Stimulated activated CD4-positive, alpha-beta T cell treated with anti-CD3 and anti-CD28 coated beads, Interleukin-4, amount 100 ng/mL, for 48 hours (primary cell): ENCODE measurements around the gene GRM1.
"Not testable (repeated sequence)": the region's sequence is repeated elsewhere in the genome, so short reads cannot be mapped to it uniquely, and the experiment has no call there.

Experiments
- DNase-seq, 2 donors: peaks; one replicate each; pipeline ENCODE4 v3.0.0-alpha.2; 2020; ENCODE audit warnings: low read depth in 2 of 2

The GRM1 gene

DNA sequence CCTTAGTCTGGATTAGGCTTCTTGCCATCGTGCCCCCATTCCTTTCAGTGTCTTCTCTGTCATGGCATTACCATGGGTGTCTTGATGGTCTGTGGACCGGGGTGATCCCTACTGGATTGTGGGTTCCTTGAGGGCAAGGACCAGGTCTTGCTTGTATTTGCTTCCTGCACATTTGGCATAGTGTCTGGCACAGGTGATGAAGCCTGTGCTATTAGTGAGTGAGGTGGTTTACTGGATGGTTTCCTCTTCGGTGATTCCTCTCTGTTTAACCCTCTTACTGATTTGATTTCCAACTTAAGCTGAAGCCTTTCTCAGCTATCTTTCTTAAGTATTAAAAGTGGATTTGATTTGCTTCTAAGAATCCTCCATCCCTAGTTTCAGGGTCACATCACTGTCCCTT is 162.3 kb downstream of the GRM1 start:
- no peak for DNase-seq

DNA sequence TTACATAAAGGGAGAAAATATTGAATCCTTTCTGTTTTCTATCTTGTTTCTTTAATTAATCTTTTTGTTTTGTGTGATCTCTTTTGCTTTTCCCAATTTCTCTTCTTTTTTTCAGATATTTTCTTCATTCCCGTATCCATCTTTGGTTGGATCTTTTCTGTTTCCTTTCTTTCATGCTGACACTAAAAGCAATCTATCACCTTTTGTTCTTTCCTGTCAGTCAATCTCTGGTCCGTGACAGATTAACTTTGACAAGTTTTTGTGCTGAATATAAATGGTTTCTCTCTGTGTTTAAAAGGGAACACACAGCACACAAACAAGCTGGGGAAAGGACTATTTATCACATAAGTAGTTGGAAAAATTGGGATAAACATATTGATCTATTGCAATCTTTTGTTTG is 162.8 kb downstream of the GRM1 start:
- no peak for DNase-seq

DNA sequence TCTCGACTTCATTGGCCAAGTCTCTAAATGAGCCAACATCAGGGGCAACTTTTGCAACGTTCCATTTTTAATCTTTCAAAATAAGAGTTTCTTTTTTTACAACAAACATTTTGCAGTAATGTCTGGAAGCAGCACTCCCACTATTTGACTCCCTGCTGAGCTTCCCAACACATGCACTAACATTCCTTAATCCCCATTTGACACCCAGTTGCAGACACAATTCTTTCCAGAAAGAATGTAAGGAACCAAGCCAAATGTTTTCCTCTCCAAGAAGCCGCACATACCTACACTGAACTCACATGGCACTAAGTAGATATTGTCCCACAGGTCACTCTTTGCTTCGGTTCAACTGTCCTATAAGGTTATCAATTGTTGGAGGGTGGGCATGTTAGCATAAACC is 165.6 kb downstream of the GRM1 start:
- DNase-seq, result no peak

DNA sequence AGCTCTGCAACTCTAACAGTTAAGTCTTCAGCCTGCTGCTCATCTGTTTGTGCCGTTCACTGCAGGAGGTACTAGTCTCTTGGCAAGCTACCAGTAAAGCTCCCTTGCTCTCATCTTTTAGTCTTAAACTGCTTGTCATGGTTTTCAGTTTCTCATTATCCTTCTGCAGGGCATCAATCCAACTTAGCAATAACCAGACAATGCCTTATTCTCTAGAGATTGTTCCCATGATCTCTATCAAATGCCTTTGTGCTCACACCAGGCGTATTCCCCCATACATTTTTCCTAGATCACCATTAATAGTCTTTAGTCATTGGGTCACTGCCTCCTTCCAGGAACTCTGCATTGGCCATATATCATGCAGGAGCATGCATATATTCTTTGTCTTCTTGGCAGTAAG is 171.3 kb downstream of the GRM1 start:
- no peak for DNase-seq

DNA sequence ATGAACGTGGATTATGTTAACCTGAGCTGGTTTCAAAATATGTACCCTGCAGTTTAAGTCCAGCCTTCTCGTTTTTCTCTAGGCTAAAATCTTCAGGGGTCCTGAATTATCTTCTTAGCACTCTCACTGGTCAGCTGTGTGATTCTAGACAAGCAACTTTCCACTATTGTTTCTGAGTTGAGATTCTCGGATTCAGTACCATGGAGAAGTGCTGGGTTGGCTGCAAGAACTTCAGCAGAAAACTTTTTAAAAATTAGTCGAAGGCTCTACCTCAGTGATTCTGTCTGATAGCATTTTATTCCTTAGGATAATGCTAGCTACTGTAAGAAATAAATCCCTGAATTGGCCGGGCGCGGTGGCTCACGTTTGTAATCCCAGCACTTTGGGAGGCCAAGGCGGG is 173.7 kb downstream of the GRM1 start:
- DNase-seq, result no peak

DNA sequence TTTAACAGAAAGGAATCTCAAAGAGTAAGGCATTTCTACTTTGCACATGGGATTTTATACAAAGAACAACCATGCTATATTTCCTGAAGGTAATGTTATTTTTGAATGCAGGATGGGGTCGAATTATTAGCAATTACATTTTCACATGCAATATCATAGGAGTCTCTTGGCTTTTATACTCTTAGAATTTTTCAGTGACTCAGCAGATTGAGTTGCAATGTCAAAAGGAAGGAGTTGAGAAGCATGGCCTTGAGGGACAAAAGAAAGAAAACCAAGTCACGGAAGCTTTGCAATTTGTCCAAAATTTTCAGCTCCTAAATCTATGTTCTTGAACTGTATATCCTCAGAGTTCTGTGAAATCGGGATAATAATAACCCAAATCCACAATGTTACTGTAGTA is 181.1 kb downstream of the GRM1 start:
- no peak for DNase-seq

DNA sequence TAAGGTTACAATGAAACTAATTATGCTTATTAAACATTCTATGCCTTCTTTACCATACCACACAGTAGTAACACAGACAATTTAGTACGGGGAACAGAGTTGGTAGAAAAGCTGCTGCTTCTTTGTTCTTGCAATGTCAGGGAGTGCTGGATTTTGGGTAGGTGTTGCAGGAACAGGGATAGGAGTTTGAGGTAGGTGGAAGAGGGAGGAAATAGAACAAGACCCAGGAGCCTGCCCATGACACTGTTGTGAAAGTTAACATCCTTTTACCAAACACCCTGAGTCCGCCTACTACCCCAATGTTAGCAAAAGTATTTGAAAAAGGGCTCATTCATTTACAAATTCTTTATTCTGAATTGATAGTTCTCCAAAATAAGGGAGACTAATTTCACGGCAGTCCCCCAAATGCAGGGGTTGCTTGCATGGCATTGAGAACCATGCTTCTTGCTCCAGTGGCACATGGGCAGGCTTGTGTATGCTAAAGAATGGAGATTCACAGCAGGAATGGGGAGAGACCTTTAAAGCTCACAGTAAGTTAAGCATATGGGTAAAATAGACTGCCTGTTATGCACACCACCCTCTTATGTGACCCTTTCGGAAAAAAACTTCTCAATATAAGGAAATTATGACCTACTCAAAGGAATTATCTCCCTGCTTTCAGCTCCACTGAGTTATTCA is 181.7 kb downstream of the GRM1 start:
- DNase-seq, result no peak

DNA sequence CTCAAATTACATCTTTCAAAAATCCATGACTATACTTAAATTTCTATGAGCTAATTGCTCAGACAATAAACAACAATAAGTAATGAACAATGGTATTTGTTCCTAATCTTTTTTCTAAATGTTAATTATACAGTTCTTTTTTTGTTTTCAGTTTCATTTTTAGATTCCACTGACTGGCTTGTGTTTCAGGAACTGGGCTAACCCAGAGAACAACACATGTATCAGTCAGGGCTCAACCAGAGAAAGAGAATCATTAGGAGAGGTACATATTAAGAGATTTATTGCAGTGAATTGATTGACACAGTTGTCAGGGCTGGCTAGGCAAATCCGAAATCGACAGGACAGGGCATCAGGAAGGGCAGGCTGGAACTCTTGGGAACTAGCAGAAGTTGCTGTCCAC is 182.8 kb downstream of the GRM1 start:
- DNase-seq, result no peak

DNA sequence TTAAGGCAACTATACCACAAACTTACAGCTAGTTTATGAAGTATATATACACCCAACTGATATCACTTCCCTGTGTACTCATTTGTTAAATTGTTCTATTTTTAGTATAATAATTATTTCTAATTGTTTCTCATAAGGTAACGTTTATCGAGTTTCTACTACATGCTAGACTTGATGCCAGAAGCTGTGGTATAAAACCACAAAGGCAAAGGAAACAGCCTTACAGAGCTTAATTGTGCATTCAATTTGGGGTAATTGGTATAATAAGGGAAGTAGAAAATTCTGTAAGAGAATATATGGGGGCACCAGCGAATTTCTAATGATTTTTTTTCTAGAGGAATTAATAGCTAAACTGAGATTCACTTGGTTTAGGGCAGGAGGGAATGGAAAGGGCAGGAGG is 183.9 kb downstream of the GRM1 start:
- DNase-seq, result no peak

DNA sequence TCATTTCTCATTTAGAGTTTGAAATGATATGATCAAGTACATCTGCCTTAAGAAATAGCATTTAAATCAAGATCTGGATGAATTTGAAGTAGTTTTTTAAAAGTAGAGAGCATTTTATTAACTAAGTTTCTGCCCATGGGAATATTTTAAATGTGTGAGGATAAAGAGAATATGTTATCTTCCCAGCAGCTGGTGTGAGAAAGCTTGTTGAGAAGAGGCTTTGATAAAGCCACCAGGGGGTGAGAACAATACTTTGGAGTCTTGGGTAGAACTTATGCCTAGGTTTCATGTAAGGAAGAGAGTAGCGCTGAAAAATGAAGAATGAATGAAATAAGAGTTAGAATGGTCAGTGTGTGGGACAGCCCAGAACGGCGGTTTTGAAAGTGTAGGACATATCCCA is 190.2 kb downstream of the GRM1 start:
- no peak for DNase-seq

DNA sequence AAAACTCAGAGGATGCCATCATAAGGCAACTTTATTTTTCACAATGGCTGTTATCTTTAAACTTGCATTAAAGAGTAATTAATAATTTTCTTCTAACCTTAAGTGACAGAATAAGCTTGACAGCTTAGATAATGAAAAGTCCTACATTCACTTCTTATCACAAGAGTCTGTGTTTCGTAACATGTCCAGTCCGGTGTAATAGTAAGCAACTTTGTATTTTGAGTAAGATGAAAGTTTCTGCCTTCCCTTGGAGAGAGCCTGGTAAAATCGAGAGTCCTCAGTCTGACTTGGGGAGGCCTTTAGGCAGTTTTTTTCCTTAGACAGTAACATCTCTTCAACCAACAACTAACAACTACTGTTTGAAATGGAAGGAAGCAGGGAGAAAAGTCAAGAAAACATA is 195.6 kb downstream of the GRM1 start:
- DNase-seq, result no peak

DNA sequence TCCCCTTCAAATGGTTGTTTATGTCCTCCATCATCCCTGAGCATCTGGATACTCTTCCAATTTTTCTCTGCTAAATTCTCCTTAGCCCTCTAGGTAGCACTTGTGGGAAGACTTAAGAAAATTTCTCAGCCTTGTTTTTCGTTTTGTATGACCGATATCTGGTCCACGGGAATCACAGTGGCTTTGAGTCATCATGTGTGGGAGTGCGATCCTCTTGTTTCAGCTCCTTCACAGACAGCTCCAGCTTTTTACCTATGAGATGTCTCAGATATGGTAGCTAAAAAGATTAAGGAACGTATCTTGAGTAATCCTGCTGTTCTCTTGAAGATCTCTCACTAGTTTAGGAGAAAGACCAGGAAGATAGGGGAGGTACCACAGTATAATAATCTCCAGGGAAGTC is 196.1 kb downstream of the GRM1 start:
- DNase-seq, result no peak

DNA sequence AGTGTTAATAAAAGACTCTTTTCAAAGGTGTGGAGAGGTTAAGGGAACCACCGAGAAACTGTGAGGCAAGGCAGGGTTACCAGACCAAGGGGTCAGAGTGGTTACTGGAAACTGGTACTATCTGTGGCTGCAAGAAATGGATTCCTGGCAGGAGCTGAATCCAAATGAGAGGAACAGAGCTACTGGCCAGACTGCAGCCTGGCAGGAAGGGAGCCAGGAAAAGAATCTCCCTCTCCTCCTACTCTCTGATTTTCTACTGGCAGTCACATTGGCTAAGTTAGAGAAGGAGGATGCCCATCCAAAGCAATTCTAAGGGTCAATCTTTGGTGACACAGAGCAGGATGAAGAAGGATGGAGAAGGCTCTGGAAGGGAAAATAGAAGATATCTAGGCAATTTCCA is 211.5 kb downstream of the GRM1 start:
- DNase-seq, result no peak

DNA sequence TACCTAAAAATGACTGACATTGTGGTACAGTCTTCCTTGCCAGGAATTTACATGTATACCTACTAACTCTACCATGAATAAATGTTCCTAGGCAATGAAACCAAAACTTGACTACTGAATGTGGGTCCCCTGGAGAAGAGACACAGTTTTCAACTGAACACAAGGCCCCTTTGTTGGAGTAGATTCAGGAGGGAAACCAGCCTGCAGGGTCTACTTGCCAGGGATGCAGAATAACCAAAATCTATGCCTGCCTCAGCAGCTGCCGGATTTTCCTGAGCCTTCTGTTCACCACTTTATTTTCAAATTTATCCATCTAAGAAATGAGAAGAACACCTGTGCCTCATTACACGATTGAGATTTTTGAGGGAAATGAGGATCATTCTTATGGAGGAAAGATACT is 211.9 kb downstream of the GRM1 start:
- DNase-seq, result no peak

DNA sequence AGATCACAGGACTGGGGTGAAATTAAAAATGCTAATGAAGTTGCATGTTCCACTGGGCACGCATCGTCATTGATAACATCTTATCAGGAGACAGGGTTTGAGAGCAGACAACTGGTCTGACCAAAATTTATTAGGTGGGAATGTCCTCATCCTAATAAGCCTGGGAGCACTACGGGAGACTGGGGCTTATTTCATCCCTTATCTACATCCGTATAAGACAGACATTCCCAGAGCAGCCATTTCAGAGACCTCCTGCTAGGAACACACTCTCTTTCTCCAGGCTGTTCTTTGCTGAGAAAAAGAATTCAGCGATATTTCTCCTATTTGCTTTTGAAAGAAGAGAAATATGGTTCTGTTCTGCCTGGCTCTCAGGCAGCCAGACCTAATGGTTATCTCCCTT is 214.8 kb downstream of the GRM1 start:
- DNase-seq, result not testable (repeated sequence)

DNA sequence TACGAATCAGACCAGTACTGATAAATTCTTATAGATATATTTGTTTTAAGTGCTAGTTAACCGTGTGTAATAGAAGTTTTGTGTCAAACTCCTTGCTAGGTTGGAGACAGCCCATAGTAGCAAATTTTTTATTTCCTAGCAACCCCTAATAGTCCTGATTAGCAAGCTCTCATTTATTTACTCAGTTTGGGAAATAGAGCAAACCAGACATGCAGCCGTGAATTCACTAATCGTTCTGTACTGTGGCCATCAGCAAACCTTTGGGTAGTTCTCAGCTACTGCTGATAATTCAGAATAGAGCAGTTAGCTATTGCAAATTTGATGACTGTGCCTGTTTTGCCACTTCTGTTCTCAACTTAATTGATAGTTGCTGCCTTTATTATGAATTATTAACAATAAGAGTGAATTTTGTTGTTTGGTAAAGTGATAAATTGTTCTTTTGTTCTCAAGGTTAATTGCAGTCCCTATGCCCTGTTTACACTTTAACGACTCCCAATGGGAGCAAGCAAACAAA is 215.8 kb downstream of the GRM1 start:
- no peak for DNase-seq

DNA sequence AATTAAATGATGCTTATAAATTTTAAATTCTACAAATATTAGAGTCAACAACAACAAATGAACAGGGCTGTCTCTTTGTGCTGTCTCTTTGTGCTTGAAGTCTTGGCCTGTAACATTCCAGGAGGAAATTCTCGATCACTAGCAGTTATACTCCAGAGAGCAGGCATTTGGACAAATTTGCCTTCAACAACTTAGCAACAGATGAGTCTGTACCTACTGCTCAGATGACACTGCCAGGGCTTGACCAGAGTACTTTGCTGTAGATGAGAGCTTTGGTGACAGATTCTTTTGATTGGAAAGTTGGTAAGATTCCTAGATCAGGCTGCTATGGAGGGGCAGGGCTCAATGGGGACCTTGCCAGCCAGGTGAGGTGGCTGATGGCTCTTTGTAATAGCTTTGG is 217.2 kb downstream of the GRM1 start:
- no peak for DNase-seq

DNA sequence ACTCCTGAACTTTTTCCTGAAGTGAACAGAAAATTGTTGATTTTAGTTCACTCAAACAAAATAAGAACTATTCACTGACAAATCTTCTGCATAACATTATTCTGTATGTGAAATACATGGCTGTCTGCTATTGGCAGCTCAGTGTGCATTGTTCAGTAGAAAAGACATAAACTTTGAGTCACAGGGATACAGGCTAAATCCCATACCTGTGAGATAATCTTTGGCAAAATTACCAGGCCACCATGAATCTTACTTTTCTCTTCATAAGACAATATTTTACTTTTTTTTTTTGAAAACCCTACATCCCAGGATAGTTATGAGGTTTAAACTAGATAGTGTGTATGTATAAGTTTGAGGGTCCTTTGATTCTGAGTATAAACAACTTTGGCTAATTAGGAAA is 224.8 kb downstream of the GRM1 start:
- no peak for DNase-seq

DNA sequence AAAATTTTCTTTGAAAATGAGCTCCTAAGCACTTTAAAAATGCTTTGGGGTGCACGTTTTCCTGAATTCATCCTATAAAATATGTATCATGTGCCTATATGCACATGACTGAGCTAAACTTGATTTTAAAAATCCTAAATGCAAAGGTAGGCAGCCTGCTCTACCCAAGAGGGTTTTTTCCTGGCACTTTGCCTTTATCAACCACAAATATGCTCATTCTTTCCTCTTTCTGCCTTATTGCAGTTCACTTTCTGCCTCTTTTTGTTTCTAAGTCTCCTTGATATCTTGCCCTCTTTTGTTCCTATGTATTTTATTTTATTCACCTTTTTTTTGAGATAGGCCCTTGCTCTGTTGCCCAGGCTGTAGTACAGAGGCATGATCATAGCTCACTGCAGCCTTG is 229.3 kb downstream of the GRM1 start:
- no peak for DNase-seq

DNA sequence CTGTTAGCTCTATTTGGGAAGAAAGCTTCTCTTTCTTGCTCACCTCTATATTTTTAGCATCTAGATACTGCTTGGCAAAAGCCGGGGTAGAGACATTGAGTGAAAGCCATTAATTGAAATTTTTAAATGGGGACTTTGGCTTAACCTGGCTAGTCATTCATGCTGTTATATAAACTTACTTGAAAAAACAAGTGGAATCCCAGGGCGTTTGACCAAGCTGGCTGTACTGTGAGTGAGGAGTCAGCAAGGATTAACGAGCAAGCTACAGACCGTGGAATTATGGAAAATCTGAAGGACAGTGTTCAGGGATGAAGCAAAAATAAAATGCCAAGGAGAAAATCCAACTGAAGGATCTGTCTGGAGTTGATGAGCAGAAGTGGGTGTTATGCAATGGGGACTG is 232.0 kb downstream of the GRM1 start:
- no peak for DNase-seq

DNA sequence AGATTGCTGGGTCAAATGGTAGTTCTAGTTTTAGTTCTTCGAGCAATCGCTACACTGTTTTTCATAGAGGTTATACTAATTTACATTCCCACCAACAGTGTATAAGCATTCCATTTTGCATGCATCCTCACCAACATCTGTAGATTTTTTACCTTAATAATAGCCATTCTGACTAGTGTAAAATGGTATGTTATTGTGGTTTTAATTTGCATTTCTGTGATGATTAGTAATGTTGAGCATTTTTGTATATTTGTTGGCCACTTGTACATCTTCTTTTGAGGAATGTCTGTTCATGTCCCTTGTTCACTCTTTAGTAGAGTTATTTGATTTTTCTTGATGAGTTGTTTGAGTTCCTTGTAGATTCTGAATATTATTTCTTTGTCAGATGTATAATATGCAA is 236.2 kb downstream of the GRM1 start:
- DNase-seq, result no peak

DNA sequence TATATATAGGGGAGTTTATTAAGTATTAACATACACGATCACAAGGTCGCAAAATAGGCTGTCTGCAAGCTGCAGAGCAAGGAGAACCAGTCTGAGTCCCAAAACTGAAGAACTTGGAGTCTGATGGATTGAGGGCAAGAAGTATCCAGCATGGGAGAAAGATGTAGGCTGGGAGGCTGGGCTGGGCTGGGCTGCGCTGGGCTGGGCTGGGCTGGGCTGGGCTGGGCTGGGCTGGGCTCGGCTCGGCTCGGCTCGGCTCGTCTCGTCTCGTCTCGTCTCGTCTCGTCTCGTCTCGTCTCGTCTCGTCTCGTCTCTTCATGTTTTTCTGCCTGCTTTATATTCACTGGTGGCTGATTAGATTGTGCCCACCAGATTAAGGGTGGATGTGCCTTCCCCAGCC is 238.6 kb downstream of the GRM1 start:
- no peak for DNase-seq

DNA sequence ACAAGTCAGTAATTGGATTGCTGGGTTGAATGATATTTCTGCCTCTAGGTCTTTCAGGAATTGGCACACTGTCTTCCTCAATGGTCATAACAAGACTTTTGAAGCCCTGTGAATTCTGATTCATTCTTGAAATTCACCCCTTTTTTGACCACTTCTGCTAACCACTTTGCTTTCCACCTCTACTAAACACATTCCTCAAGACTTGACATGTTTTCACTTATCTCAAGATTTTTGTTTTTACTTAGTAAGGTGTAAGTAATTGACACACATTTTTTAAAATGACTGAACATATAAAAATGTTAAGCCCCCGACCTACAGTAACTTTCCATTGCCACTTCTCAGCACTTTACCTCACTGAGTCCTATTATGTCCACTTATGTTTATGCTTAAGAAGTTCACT is 239.1 kb downstream of the GRM1 start:
- DNase-seq, result no peak

DNA sequence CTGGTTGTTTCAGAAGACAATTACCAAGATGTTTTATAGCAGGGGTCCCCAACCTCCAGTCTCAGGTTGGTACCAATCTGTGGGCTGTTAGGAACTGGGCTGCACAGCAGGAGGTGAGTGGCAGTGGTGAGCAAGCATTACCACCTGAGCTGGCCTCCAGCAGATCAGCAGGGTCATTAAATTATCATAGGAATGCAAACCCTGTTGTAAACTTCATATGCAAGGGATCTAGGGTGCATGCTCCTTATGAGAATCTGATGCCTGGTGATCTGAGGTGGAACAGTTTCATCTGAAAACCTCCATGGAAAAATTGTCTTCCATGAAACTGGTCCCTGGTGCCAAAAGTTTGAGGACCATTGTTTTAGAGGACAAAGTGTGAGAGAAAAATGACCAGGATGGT is 240.6 kb downstream of the GRM1 start:
- no peak for DNase-seq
